Stimulated activated CD4-positive, alpha-beta T cell treated with anti-CD3 and anti-CD28 coated beads, Interleukin-1b, Interleukin-23, amount 100 ng/mL, for 4 hours (primary cell): ENCODE data around the gene FOXN3.

Source experiments
- DNase-seq, 2 donors: peaks; one replicate each; pipeline ENCODE4 v3.0.0-alpha.2; 2020; ENCODE audit warnings: low read depth in 2 of 2

The FOXN3 gene

GRCh38 chr14:89417091-89417464 is at the start of gene FOXN3:
Gene FOXN3 (minus strand): TSS chr14:89417233. CDS start chr14:89412476, 4,757 bp downstream.
- DNase-seq = peak; percentile 80 to 82

- DNase-seq = no peak
Observed at GRCh38 chr14:89466484-89466883, 49.5 kb upstream of the FOXN3 start.

GRCh38 chr14:89465876-89466275 is 48.8 kb upstream of the FOXN3 start:
- no peak for DNase-seq

GRCh38 chr14:89461256-89461655 is 44.2 kb upstream of the FOXN3 start:
- no peak for DNase-seq

GRCh38 chr14:89458713-89459420 is 41.8 kb upstream of the FOXN3 start:
- DNase-seq = no peak

- DNase-seq = no peak
Observed at GRCh38 chr14:89457007-89457406, 40.0 kb upstream of the FOXN3 start.

DNA sequence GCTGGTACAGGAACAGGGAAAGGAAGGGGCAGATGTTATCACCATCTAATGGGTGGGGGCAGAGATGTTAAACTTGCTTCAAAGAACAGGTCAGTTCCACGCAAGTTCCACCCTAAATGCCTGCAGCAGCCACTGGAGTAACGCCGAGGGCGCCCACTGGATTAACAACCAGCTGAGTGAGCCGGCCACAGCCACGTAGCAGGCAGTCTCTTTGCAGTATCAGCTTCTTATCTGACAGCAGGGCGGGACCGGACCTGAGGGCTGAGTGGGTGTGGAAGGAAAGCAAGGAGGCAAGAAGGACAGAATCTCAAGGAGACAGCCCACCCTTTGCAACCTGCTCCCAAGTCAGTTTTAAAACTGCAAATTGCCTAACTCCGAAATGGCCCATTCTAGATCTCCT is 38.4 kb upstream of the FOXN3 start:
- no peak for DNase-seq

- no peak for DNase-seq
Observed at GRCh38 chr14:89454996-89455395, 38.0 kb upstream of the FOXN3 start.

- no peak for DNase-seq
Observed at GRCh38 chr14:89452281-89452680, 35.2 kb upstream of the FOXN3 start.

DNA sequence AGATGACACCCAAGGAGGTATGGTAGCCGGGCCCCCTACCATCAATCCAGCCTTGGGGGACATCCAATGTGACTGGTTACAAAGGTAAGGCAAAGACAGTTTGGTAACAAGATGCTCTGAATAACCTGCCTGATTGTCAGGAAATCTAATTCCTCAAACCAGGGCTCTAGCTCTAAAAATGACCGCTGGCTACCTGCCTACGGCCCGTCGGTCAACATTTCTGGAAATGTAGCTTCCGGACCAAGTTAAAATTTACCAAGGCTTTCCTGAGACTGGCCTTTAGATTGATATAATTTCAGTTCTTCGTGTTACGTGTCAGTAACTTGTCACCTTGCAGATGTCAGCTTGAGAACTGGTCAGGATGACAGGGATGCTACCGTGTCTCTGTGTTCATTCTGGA is 34.2 kb upstream of the FOXN3 start:
- DNase-seq = no peak

DNA sequence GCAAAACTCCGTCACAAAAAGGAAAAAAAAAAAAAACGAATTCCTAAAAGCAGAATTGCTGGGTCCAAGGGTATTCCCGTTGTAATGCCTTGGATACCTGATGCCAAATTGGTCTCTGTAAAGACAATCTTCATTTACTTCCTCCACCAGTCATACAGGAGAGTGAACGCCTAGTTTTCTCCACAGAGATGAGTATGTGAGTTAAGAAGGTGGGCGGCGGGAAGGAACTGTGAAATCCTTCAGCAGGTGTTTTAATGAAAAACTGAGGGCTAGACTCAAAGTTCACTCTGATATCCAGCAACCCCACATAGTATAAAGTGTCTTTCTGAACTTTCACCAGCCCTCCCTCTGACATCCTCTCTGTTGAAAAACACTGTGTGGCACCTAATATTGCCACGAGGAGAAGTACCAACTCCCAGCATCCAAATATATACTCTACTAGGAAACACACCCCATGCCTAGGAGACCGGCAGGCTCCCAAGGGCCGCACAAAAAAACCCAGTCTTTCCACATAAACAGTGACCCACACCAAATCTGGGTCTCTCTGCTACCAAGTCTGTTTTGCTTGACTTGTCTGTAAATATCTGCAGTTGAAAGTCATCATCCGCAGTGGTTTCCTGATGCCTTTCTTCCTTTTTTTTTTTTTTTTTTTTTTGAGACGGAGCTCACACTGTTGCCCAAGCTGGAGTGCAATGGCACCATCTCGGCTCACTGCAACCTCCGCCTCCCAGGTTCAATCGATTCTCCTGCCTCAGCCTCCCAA is 30.3 kb upstream of the FOXN3 start:
- no peak for DNase-seq

GRCh38 chr14:89445273-89445973 is 28.4 kb upstream of the FOXN3 start:
- peak; percentile 17 to 30 for DNase-seq

DNA sequence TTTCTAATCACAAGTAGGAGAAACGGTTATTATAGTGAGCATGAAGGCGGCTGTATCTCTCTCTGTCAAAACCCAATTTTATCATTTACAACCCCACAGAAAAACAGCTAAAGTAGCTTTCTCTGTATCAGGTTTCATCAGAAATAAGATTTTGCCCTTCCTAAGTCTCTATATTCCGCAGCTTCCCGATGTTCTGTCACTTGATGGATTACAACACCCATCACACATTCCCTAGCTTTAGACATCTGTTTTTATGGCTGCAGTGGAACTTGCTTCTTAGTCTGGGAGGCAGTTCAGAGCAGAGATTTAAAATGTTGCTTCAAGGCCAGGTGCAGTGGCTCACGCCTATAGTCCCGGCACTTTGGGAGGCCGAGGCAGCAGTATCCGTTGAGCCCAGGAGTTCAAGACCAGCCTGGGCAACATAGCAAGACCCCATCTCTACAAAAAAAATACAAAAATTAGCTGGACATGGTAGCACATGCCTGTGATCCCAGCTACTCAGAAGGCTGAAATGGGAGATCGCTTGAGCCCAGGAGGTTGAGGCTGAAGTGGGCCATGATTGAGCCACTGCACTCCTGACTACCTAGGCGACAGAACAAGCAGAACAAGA is 27.6 kb upstream of the FOXN3 start:
- DNase-seq = no peak

DNA sequence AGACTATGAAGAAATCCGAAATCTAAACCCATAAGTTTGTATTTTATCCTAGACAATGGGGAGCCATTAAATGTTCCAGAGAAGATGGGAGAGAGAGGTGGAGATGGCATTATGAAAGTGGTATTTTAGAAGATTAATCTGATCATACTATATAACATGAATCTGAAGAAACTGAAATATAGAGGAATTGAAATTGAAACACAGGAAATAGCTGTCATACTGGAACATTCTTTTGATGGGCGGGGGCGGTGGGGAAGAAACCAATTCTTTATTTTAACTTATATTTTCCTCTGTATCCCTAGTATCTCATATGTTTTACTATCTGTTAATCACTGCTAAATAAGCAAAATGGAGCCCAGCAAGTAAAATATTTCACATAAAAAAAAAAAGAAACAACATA is 27.0 kb upstream of the FOXN3 start:
- DNase-seq = peak; percentile 24 to 30

GRCh38 chr14:89443042-89443629 is 26.1 kb upstream of the FOXN3 start:
- no peak for DNase-seq

DNA sequence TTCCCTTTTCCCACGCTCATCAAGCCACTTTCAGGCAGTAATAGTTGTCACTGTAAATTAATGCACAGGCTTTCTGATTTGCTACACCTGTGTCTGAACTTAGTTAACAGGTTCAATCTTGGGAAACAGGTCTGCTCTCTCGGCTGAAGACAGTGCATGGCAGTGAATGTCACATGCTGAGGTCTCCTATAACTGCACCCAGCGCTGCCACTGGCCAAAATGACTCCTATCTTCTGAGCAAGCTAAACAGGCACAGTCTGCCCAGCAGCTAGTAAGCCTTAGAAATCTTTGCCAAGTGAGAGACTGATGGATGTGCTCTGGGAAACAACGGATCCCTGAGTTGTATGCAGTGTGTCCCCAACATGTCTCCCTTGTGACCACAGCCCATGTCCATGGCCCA is 25.2 kb upstream of the FOXN3 start:
- no peak for DNase-seq

DNA sequence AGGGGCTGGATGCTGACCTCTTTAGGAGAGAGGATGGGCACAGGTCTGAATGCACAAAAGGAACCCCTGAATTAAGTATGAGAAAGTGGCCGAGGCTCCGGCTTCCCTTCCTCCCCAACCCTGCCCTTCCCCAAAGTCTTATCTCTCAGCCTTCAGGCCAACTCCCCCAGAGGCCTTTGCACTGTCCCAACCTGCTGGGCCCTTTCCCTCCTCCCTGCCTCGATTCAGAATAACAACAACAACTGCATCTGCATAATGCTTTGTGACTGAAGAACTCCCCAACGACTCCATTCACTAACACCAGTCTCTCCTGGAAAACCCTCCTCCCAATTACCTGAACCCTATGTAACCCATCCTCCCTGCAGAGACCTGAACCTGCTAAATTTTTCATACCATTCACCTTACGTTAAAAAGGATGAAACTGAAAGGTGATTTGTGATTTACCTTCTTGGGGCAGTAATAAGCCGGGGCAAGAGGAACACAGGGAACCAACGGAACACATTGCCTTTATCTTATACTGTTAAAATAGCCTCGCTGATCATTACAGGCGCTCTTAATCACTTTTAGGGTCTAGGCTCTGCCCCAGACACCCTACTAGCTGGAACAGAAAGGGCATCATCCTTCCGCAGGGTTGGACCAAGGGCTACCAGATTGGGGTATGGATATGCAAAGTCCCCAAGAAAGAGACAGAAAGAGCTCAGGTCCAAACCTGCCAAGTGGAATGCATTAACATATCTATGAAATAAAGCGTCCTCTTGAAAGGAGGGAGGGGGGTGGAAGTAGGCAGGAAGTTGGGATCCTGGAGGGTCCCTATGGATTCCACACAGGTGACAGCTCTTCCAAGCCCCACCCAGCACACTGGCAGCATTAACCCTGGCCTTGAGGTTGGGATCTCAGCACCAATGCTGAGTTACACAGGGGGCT is 24.2 kb upstream of the FOXN3 start:
- DNase-seq = no peak

- DNase-seq = no peak
Observed at GRCh38 chr14:89435892-89436656, 19.0 kb upstream of the FOXN3 start.

- no peak for DNase-seq
Observed at GRCh38 chr14:89435492-89435891, 18.5 kb upstream of the FOXN3 start.

GRCh38 chr14:89432226-89432625 is 15.2 kb upstream of the FOXN3 start:
- DNase-seq = no peak
